Stimulated activated CD8-positive, alpha-beta memory T cell treated with anti-CD3 and anti-CD28 coated beads, Interleukin-2, amount 100 ng/mL, for 1 hour (primary cell): ENCODE results near the gene CARD14.
"Not testable (repeated sequence)": the region's sequence is repeated elsewhere in the genome, so short reads cannot be mapped to it uniquely, and the experiment has no call there.

Source experiments
- DNase-seq, 2 donors: peaks; one replicate each; pipeline ENCODE4 v3.0.0-alpha.2; 2020; ENCODE audit warnings: low read depth in 2 of 2

CARD14 gene

GRCh38 chr17:80223838-80224497 lies 54.1 kb downstream of the CARD14 start:
- DNase-seq: no peak

GRCh38 chr17:80224683-80225082 lies 54.9 kb downstream of the CARD14 start:
- DNase-seq: no peak

- DNase-seq: no peak
Observed at GRCh38 chr17:80225230-80225629, 55.4 kb downstream of the CARD14 start.

GRCh38 chr17:80227156-80227555 lies 57.3 kb downstream of the CARD14 start:
- DNase-seq: no peak

GRCh38 chr17:80227666-80228065 lies 57.8 kb downstream of the CARD14 start:
- no peak for DNase-seq

GRCh38 chr17:80228477-80228876 lies 58.6 kb downstream of the CARD14 start:
- no peak for DNase-seq

GRCh38 chr17:80229011-80229410 lies 59.2 kb downstream of the CARD14 start:
- no peak for DNase-seq

GRCh38 chr17:80232438-80232837 lies 62.6 kb downstream of the CARD14 start:
- DNase-seq: no peak

GRCh38 chr17:80233202-80233601 lies 63.4 kb downstream of the CARD14 start:
- DNase-seq: no peak

- no peak for DNase-seq
Observed at GRCh38 chr17:80236911-80237310, 67.1 kb downstream of the CARD14 start.

GRCh38 chr17:80237386-80237785 lies 67.6 kb downstream of the CARD14 start:
- no peak for DNase-seq

GRCh38 chr17:80242505-80242904 lies 72.7 kb downstream of the CARD14 start:
- no peak for DNase-seq

- no peak for DNase-seq
Observed at GRCh38 chr17:80243526-80244433, 74.0 kb downstream of the CARD14 start.

- not testable (repeated sequence) for DNase-seq
Observed at GRCh38 chr17:80244448-80244847, 74.6 kb downstream of the CARD14 start.

- no peak for DNase-seq
Observed at GRCh38 chr17:80244871-80245509, 75.2 kb downstream of the CARD14 start.

GRCh38 chr17:80245566-80246265 lies 75.9 kb downstream of the CARD14 start:
- no peak for DNase-seq

GRCh38 chr17:80246266-80246681 lies 76.4 kb downstream of the CARD14 start:
- DNase-seq: no peak

GRCh38 chr17:80246726-80247125 lies 76.9 kb downstream of the CARD14 start:
- DNase-seq: no peak

- no peak for DNase-seq
Observed at GRCh38 chr17:80247561-80247960, 77.7 kb downstream of the CARD14 start.

GRCh38 chr17:80248001-80248893 lies 78.4 kb downstream of the CARD14 start:
- DNase-seq: no peak
